Astrocyte of the cerebellum (primary cell): Measurements from ENCODE around the gene ZNF527.

Source experiments
- DNase-seq: peaks from one replicate; pipeline ENCODE4 v3.0.0-alpha.2; 2011; ENCODE audit warnings: low read depth
- H3K4me3 ChIP-seq: 2 replicates; pipeline ENCODE4 v1.5.1; 2011; ENCODE audit warnings: mild to moderate bottlenecking, low read depth, low read length, moderate library complexity
- in situ Hi-C: cut with HindIII; loops from 2 replicates; pipeline ENCODE4 v1.10.0; 2017; ENCODE audit warnings: low sequenced_read_pairs
- TF ChIP-seq, protein P1 (sequence below): IDR thresholded peaks from 2 replicates; pipeline ENCODE4 v1.5.1; 2012; ENCODE audit warnings: low read length, low read depth, moderate library complexity, mild to moderate bottlenecking; ENCODE audit errors: missing control alignments

ZNF527 gene

DNA sequence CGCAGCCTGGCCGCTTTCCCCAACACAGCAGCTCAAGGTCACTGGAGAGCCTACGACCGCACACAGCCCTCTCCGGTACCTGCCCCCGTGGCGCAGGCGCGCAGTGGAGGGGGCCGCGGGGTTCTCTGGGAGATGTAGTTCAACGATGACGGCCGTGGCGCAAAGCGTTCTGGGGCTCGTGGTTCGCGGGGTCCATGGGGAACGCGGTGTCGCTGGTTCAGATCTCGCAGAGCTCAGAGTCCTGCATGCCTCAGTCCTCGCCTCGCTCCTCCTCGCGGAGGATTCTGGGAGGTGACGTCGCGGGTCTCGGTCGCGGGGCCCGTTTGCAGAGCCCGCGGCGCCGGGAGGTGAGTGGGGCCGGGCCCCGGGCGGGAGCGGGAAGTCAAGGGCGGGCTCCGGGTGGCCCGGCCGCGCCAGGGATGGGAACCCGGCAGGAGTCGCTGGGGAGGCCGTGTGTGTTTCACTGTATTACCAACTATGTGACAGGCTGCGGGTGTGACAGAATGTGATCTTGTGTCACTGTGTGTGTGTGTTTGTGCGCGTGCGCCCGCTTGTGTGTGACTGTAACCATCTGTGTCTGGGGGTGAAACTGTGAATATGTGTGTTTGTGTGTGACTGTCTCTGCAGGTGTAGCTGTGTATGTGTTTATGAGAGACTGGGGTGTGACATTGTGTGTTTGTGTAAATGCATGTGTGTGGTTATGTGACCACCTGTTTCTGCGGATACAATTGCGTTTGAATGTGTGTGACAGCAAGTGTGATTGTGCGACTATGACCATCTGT lies at the start of gene ZNF527:
Gene ZNF527, plus strand, starts transcription at position 220 of the 782 bp plus-strand sequence. CDS start 3,100 bp downstream, outside the sequence.
- peak; percentile 90 for DNase-seq
- in situ Hi-C loops: no loop called here
- H3K4me3 ChIP-seq: peak within 1 kb of the TSS; percentile 76
- TF ChIP-seq, protein P1, sequence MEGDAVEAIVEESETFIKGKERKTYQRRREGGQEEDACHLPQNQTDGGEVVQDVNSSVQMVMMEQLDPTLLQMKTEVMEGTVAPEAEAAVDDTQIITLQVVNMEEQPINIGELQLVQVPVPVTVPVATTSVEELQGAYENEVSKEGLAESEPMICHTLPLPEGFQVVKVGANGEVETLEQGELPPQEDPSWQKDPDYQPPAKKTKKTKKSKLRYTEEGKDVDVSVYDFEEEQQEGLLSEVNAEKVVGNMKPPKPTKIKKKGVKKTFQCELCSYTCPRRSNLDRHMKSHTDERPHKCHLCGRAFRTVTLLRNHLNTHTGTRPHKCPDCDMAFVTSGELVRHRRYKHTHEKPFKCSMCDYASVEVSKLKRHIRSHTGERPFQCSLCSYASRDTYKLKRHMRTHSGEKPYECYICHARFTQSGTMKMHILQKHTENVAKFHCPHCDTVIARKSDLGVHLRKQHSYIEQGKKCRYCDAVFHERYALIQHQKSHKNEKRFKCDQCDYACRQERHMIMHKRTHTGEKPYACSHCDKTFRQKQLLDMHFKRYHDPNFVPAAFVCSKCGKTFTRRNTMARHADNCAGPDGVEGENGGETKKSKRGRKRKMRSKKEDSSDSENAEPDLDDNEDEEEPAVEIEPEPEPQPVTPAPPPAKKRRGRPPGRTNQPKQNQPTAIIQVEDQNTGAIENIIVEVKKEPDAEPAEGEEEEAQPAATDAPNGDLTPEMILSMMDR: no peak

DNA sequence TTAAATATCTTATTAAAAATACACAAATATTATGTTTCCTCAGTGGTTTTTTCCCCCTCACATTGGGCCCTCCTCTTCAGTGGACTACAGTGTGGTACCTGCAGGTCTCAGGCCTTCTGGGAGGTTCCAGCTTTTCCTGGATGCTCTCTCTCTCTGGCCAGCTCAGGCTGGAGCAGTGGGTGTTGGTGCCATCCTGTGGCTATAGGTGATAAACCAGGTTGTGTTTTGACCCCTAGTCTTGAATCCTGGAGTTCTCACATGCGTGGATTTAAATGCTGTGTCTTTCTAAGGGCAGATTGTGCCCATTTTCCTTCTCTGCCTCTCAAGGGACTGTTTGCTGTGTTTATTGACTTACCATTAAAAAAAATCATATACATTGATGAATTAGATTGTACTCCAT lies 41.2 kb upstream of the ZNF527 start:
- no peak for DNase-seq
- H3K4me3 ChIP-seq: no peak overlapping the region
- in situ Hi-C loops: no loop called here
- TF ChIP-seq, protein P1: no peak

DNA sequence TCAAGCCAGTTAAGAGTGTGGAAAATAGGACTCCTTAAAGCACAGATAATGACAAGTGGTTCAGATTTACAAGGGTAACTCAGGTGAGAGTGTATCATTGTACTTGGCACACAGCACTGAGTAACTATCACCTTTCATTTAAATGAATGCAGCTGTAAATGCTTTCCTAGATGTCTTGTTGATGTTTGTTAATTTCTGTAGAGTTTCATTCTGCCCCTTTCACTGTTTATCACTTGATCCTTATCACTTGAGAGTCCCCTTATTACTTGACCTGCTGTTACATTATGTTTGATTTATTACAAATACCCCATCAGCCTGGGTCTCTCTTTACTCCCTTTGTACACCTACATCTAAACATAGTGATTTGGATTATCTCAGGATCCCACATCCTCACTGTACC lies 38.1 kb upstream of the ZNF527 start:
- in situ Hi-C loops: no loop called here
- no peak for DNase-seq
- TF ChIP-seq, protein P1: no peak
- no peak overlapping the region for H3K4me3 ChIP-seq

DNA sequence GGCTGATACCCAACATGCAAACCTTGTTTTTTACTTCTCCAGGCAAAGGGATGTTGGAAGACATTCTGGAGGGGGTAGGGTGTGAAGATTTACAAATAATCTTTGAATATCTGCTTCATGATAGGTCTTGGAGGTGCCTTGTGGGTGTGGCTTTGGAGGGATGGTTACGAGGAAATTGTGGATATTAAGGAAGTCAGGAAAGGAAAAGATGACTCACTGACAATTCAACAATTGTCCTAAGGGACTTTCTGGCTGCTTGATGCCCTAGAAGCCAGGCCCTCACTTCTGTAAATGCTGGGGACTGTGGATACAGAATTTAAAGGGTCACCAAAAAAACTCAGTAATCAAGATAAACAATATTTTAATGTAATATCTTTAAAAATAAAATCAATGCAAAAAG lies 37.4 kb upstream of the ZNF527 start:
- DNase-seq: no peak
- TF ChIP-seq, protein P1: no peak
- no peak overlapping the region for H3K4me3 ChIP-seq
- in situ Hi-C loops: no loop called here

DNA sequence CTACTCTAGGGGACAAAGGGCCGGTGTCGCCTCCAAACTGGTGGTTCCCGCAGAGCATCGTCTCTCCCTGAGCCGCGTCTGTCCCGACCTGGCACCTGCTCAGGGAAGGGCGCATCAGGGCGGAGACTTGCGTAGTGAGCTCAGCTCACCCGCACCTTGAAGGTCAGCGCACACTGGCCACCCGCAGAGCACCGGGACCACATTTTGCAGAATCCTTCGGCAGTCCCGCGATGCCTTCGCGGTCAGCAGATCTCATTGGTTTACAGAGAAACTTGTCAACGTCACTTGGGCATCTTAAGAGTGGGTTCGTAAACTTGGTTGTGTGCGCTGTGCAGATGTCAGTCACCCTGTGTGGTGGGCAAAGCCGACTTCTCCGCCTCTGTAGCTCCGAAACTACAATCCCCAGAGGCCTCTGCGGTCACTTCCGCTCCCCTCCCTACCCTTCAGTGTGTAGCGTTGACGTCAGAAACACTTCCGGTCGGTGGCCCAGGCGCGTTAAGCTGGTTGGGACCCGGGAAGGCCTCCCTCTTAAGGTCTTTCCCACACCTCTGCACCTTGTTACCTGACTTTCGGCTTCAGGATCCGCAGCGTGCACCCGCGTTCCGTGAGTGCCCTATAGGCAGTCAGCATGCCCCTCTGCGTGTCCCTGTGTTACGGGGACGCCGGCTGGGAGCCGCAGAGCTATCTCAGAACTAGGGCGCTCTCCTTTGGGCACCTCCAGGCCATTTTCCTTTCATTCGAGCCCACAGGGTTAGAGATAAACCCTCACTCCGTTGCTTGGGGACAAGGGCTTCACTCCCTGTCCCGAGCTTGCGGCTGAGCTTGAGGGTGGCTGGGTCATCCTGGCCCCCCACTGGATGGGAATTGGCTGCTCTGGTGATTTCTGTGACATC lies 36.5 kb upstream of the ZNF527 start:
- DNase-seq: peak; percentile 77
- TF ChIP-seq, protein P1: no peak
- peak overlapping the region; percentile 82 for H3K4me3 ChIP-seq
- in situ Hi-C loops: no loop called here

DNA sequence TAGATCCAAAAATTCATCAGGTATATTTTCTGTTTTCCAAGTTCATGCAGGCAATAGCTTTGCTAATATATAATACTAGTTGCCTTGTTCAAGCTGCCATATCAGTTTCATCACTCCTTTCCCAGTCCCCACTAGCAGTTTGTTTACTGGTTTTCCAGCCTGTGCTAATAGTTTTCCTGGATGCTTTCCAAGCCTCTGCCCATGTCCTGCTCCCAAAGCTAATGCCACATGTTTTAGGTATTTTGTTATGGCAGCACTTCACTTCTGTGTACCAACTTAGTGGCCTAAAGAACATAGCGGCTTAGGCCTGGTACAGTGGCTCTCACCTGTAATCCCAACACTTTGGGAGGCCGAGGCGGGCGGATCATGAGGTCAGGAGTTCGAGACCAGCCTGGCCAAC lies 28.1 kb upstream of the ZNF527 start:
- H3K4me3 ChIP-seq: no peak overlapping the region
- in situ Hi-C loops: no loop called here
- DNase-seq: no peak
- TF ChIP-seq, protein P1: no peak
